Measurements from ENCODE around the gene KRT79. TPM values are rescaled to one million over a fixed set of nuclear protein-coding genes. Genes with fewer than 3 reads are reported as not detected.

The KRT79 gene
- total and polyA plus RNA-seq, 2 donors: 1.0 to 25.8 TPM

DNA sequence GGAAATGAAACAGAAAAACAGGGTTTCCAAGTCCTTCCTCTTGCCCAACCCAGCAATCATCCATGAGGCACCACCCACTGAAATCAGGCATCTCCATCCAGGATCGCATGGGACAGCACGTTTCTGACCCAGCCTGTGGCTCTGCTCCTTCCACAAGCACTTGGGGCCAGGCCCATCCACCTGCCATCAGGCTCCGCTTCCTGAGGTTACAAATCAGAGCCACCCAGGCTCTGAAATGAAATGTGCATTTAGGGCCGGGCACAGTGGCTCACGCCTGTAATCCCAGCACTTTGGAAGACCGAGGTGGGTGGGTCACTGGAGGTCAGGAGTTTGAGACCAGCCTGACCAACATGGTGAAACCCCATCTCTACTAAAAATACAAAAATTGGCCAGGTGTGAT is 15.4 kb upstream of the KRT79 start:
- DNase-seq (ENCODE audit: low read depth in 6 of 9, low spot score in 9 of 9): no peak
- H3K27me3 ChIP-seq (ENCODE audit: control insufficient read depth in 2 of 2, insufficient read depth in 1 of 2, low read length in 1 of 2): peaks cover 0 to 12% of the 10 kb centered on the region in 2 donors
- H3K27ac ChIP-seq (ENCODE audit: low read depth in 1 of 2, low read length in 1 of 2): no peak overlapping the region
- no peaks in the 10 kb centered on the region for H3K9me3 ChIP-seq (ENCODE audit: control insufficient read depth in 2 of 2, insufficient read depth in 1 of 2, low read length in 1 of 2)
- no peaks in the 10 kb centered on the region for H3K36me3 ChIP-seq (ENCODE audit: control insufficient read depth in 2 of 2, insufficient read depth in 2 of 2, low read length in 1 of 2)
- H3K4me3 ChIP-seq (ENCODE audit: low read length in 2 of 2): no peak overlapping the region
- H3K4me1 ChIP-seq (ENCODE audit: control insufficient read depth in 2 of 2, insufficient read depth in 2 of 2, low read length in 2 of 2): no peaks in the 10 kb centered on the region
- 98% methylated on average over 6 of the region's 6 CpGs for WGBS

DNA sequence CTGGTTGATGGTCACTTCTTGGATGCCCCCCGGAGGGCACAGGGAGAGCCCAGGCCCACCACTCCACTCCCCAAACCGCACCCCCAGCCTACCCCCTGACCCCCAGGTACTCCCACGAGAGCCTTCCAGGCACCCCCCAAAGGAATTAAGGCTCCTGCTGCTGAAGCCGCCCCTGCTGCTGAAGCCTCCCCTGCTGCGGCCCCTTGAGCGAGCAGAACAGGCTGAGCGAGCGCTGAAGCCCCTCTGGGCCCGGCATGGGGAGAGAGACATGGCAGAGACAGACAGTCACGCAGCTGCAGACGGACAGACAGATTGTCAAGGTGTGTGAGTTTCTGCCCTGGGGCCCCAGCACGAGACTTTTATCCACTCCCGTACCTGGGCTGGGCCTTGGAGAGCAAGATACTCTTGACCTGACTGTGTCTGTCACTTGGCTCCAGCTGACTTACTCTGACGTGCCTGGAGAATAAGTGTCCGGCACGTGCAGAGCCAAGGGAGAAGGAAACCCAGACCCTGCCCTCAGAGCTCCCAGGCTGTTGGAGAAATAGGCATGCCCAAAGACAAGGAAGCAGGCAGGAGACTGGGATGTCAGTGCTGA is 14.6 kb upstream of the KRT79 start, which contains the start of gene KRT78:
Gene KRT78, minus strand, starts transcription at position 334 of the 595 bp plus-strand sequence. Its CDS starts 64 bp downstream, at position 270.
- peaks cover 0 to 10% of the 10 kb centered on the region in 2 donors for H3K27me3 ChIP-seq (ENCODE audit: control insufficient read depth in 2 of 2, insufficient read depth in 1 of 2, low read length in 1 of 2)
- WGBS: 92% methylated on average over 16 of the region's 16 CpGs
- no peak for DNase-seq (ENCODE audit: low read depth in 6 of 9, low spot score in 9 of 9)
- H3K36me3 ChIP-seq (ENCODE audit: control insufficient read depth in 2 of 2, insufficient read depth in 2 of 2, low read length in 1 of 2): no peaks in the 10 kb centered on the region
- H3K4me1 ChIP-seq (ENCODE audit: control insufficient read depth in 2 of 2, insufficient read depth in 2 of 2, low read length in 2 of 2): no peaks in the 10 kb centered on the region
- H3K9me3 ChIP-seq (ENCODE audit: control insufficient read depth in 2 of 2, insufficient read depth in 1 of 2, low read length in 1 of 2): no peaks in the 10 kb centered on the region
- no peak within 1 kb of the TSS for H3K27ac ChIP-seq (ENCODE audit: low read depth in 1 of 2, low read length in 1 of 2)
- no peak within 1 kb of the TSS for H3K4me3 ChIP-seq (ENCODE audit: low read length in 2 of 2)

- Histone ChIP-seq H3K27ac (ENCODE audit: low read depth in 1 of 2, low read length in 1 of 2) (no peak overlapping the region), H3K9me3 (ENCODE audit: control insufficient read depth in 2 of 2, insufficient read depth in 1 of 2, low read length in 1 of 2) (no peaks in the 10 kb centered on the region), H3K4me1 (ENCODE audit: control insufficient read depth in 2 of 2, insufficient read depth in 2 of 2, low read length in 2 of 2) (no peaks in the 10 kb centered on the region), H3K36me3 (ENCODE audit: control insufficient read depth in 2 of 2, insufficient read depth in 2 of 2, low read length in 1 of 2) (no peaks in the 10 kb centered on the region), H3K27me3 (ENCODE audit: control insufficient read depth in 2 of 2, insufficient read depth in 1 of 2, low read length in 1 of 2) (peaks cover 0 to 8% of the 10 kb centered on the region in 2 donors), H3K4me3 (ENCODE audit: low read length in 2 of 2) (no peak overlapping the region)
- DNase-seq (ENCODE audit: low read depth in 6 of 9, low spot score in 9 of 9): no peak
- WGBS: 93% methylated on average over 12 of the region's 12 CpGs
Observed at GRCh38 chr12:52847335-52848102, 13.4 kb upstream of the KRT79 start.

- WGBS: 90% methylated on average over 8 of the region's 8 CpGs
- H3K4me1 ChIP-seq (ENCODE audit: control insufficient read depth in 2 of 2, insufficient read depth in 2 of 2, low read length in 2 of 2): no peaks in the 10 kb centered on the region
- H3K36me3 ChIP-seq (ENCODE audit: control insufficient read depth in 2 of 2, insufficient read depth in 2 of 2, low read length in 1 of 2): no peaks in the 10 kb centered on the region
- no peak overlapping the region for H3K27ac ChIP-seq (ENCODE audit: low read depth in 1 of 2, low read length in 1 of 2)
- H3K4me3 ChIP-seq (ENCODE audit: low read length in 2 of 2): no peak overlapping the region
- H3K27me3 ChIP-seq (ENCODE audit: control insufficient read depth in 2 of 2, insufficient read depth in 1 of 2, low read length in 1 of 2): peaks cover 0 to 10% of the 10 kb centered on the region in 2 donors
- no peak for DNase-seq (ENCODE audit: low read depth in 6 of 9, low spot score in 9 of 9)
- no peaks in the 10 kb centered on the region for H3K9me3 ChIP-seq (ENCODE audit: control insufficient read depth in 2 of 2, insufficient read depth in 1 of 2, low read length in 1 of 2)
Observed at GRCh38 chr12:52846356-52846970, 12.4 kb upstream of the KRT79 start.

DNA sequence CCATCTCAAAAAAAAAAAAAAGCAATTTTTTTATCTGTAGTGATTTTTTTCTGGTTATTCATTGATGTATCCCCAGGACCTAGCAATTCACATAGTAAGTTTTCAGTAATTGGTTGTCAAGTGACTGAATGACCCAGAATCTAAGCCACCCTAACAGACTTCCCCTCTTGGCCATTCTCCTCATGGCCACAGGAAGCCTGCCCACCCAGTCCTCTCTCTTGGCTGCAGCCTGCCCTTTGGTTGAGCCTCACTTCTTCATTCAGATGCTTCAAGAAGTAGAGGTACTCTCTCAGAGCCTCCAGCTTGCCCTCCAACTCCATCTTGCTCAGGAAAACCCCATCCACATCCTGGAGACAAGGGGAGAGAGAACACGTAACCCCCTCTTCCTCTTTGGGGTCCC is 11.8 kb upstream of the KRT79 start:
- no peaks in the 10 kb centered on the region for H3K4me1 ChIP-seq (ENCODE audit: control insufficient read depth in 2 of 2, insufficient read depth in 2 of 2, low read length in 2 of 2)
- H3K9me3 ChIP-seq (ENCODE audit: control insufficient read depth in 2 of 2, insufficient read depth in 1 of 2, low read length in 1 of 2): no peaks in the 10 kb centered on the region
- peaks cover 0 to 9% of the 10 kb centered on the region in 2 donors for H3K27me3 ChIP-seq (ENCODE audit: control insufficient read depth in 2 of 2, insufficient read depth in 1 of 2, low read length in 1 of 2)
- H3K27ac ChIP-seq (ENCODE audit: low read depth in 1 of 2, low read length in 1 of 2): no peak overlapping the region
- WGBS: 73% methylated on average over 1 of the region's 1 CpG
- DNase-seq (ENCODE audit: low read depth in 6 of 9, low spot score in 9 of 9): no peak
- H3K36me3 ChIP-seq (ENCODE audit: control insufficient read depth in 2 of 2, insufficient read depth in 2 of 2, low read length in 1 of 2): no peaks in the 10 kb centered on the region
- H3K4me3 ChIP-seq (ENCODE audit: low read length in 2 of 2): no peak overlapping the region

- H3K27ac ChIP-seq (ENCODE audit: low read depth in 1 of 2, low read length in 1 of 2): no peak overlapping the region
- 96% methylated on average over 11 of the region's 11 CpGs for WGBS
- peaks cover 0 to 10% of the 10 kb centered on the region in 2 donors for H3K27me3 ChIP-seq (ENCODE audit: control insufficient read depth in 2 of 2, insufficient read depth in 1 of 2, low read length in 1 of 2)
- no peaks in the 10 kb centered on the region for H3K4me1 ChIP-seq (ENCODE audit: control insufficient read depth in 2 of 2, insufficient read depth in 2 of 2, low read length in 2 of 2)
- no peaks in the 10 kb centered on the region for H3K36me3 ChIP-seq (ENCODE audit: control insufficient read depth in 2 of 2, insufficient read depth in 2 of 2, low read length in 1 of 2)
- DNase-seq (ENCODE audit: low read depth in 6 of 9, low spot score in 9 of 9): no peak
- H3K4me3 ChIP-seq (ENCODE audit: low read length in 2 of 2): no peak overlapping the region
- H3K9me3 ChIP-seq (ENCODE audit: control insufficient read depth in 2 of 2, insufficient read depth in 1 of 2, low read length in 1 of 2): no peaks in the 10 kb centered on the region
Observed at GRCh38 chr12:52844386-52844785, 10.3 kb upstream of the KRT79 start.

DNA sequence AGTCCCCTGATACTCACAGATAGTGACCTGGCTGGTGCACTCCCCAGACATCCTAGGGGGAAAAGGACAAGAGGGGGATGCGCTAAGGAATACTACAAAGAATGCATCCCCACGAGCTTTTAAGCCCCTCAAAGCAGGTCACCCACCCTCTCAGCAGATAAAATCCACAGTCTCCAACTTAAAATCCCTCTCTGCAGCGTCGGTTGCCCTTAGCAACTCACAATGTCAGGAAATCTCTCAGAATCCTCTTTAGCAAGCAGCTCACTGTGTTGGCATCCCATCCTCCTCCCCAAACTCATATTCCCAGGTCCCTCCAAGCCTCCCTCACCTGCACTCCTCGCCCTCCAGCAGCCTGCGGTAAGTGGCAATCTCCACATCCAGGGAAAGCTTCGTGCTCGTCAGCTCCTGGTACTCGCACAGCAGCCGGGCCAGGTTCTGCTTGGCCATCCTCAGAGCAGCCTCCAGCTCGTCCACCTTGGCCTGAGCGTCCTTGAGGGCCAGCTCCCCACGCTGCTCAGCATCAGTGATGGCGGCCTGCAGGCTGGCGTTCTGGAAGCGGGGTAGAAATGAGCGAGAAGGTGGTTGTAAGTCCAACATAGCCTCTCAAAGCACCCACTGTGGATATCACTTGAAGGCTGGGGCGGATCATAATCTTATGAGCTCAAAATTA is 5.5 kb upstream of the KRT79 start:
- Histone ChIP-seq H3K4me1 (ENCODE audit: control insufficient read depth in 2 of 2, insufficient read depth in 2 of 2, low read length in 2 of 2) (peaks cover 0 to 2% of the 10 kb centered on the region in 2 donors), H3K4me3 (ENCODE audit: low read length in 2 of 2) (no peak overlapping the region), H3K36me3 (ENCODE audit: control insufficient read depth in 2 of 2, insufficient read depth in 2 of 2, low read length in 1 of 2) (no peaks in the 10 kb centered on the region), H3K27ac (ENCODE audit: low read depth in 1 of 2, low read length in 1 of 2) (no peak overlapping the region), H3K27me3 (ENCODE audit: control insufficient read depth in 2 of 2, insufficient read depth in 1 of 2, low read length in 1 of 2) (peaks cover 0 to 12% of the 10 kb centered on the region in 2 donors), H3K9me3 (ENCODE audit: control insufficient read depth in 2 of 2, insufficient read depth in 1 of 2, low read length in 1 of 2) (no peaks in the 10 kb centered on the region)
- DNase-seq (ENCODE audit: low read depth in 6 of 9, low spot score in 9 of 9): no peak
- 91% methylated on average over 18 of the region's 18 CpGs for WGBS

DNA sequence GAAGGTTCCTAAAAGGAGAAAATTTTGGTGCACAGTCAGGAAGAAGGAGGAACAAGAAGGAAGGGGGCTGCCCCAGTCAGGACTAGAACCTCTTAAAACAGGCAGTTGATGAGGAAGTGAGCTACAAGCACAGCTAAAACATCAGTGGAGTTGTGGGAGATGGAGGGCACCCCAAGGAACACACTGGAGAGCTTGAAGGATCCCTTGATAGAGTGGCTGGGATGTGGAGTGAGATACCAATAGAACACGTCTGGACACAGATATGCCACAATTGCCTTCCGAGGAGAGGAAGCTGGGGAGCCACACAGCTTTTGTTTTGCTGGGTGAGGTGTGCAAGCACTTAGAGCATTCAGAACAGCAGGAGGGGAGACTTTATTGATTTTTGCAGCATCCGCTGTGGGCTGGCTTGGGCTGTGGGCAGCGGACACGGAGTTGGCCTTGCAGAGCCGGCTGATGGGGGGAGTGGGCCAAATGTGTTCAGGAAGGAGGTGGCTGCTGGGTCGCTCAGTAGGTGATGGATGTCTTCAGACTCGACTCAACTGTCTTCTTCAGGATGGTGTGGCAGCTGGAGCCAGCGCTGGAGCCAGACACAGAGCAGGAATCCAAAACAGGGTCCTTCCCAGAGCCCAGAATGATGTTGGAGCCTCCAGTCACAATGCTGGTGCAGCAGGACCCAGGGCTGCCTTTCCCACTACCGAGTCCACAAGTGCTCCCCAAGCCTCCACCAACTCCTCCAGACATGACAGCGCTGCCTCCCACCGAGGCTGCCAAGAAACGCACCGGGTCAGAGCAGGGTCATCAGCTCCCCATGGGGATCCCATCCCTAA is 4.7 kb upstream of the KRT79 start:
- no peaks in the 10 kb centered on the region for H3K9me3 ChIP-seq (ENCODE audit: control insufficient read depth in 2 of 2, insufficient read depth in 1 of 2, low read length in 1 of 2)
- 69% methylated on average over 14 of the region's 14 CpGs for WGBS
- H3K4me3 ChIP-seq (ENCODE audit: low read length in 2 of 2): no peak overlapping the region
- no peak for DNase-seq (ENCODE audit: low read depth in 6 of 9, low spot score in 9 of 9)
- no peaks in the 10 kb centered on the region for H3K36me3 ChIP-seq (ENCODE audit: control insufficient read depth in 2 of 2, insufficient read depth in 2 of 2, low read length in 1 of 2)
- no peak overlapping the region for H3K27ac ChIP-seq (ENCODE audit: low read depth in 1 of 2, low read length in 1 of 2)
- peaks cover 0 to 2% of the 10 kb centered on the region in 2 donors for H3K4me1 ChIP-seq (ENCODE audit: control insufficient read depth in 2 of 2, insufficient read depth in 2 of 2, low read length in 2 of 2)
- H3K27me3 ChIP-seq (ENCODE audit: control insufficient read depth in 2 of 2, insufficient read depth in 1 of 2, low read length in 1 of 2): peaks cover 0 to 12% of the 10 kb centered on the region in 2 donors

Data from thymus (tissue), 11 donors.